Fibroblast of skin of right quadriceps (primary cell): ENCODE data around the gene ALG14.

ENCODE experiments used
- DNase-seq: peaks from one replicate; pipeline ENCODE4 v3.0.0-alpha.2; 2013

The ALG14 gene

DNA sequence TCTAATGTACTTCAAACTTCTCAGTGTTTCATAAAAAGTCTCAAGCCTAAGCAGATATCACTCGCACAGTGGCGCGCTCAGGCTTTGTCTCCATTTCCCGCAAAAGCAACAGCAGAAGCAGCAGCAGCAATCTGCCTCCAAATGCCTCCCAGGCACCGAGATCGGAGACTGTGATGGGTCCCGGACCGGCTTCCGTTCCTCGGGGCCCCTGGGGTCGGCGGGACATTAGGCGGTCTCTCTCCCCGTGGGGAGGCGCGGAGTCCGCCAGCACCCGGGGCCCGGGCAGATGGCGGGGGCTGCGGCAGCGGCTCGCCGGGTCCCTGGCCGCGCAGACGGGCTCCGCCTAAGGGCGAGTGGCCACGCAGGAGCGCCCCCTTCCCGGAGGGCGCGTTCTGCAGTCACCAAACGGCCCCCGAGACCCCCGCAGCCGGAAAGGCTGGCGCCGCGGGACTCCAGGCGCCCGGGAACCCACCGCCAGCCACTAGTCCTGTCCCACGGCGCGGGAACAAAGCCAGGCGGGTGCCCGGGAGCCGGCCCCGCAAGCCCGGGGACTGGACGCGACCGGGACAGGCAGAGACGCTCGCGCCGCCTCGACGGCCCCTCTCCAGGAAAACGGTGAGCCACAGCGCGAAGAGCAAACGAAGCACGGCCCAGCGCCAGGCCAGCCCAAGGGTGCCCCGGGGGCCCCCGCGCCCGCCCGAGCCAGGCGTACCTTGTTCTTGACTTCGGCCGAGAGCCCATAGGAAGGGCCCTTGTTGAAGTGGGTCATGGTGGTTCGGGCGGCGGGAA is 146.4 kb downstream of the ALG14 start:
- DNase-seq: peak; percentile 61

DNA sequence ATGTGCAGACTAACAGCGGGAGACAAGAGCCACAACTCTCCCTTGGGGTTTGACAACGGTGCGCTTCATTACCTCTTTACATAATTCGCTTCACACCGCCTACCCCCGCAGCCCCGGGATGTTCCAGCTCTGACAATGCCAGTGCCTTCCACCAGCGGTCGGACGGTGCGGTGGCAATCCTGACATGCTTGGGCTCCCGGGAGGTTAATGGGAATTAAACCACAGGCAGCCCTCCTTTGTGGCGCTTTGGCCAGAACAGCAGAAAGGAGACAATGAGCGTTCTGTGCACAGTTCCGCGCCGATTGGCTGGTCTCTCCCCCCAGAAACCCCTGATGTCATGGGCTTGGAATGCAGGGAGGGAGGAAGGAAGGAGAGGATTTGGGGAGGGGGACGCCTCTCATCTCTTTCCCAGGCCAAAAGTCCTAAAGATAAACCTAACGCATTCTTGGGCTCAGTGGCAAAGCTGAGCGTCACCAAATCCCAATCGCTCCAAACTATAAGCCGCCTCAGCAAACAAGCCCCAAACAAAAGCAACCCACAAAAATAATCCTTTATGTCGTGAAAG is 147.1 kb downstream of the ALG14 start:
- DNase-seq: peak; percentile 96

DNA sequence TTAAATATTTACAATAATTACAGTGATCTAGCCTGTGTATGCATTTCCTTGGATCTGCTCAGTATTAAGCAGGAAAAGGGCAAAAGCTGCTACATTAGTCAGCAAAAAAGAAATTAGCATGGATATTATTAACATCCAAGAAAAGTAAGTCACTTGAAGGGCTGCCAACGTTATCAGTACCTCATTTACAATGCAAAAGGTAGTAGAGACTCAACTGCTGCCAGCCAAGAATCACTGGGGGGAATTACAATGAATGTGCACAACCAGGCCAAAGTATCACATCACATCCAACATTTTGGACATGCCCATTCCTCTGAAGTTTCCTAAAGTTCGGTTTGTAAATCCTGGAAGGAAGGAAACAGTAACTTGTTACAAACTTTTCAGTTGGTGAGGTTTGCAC is 147.7 kb downstream of the ALG14 start:
- DNase-seq: no peak
